Ishikawa (cell line): Measurements from ENCODE around the gene FEM1C.

Experiments used
- CEBPB ChIP-seq: IDR thresholded peaks from 2 replicates; pipeline ENCODE4 v1.6.1; 2012
- CREB1 ChIP-seq: IDR thresholded peaks from 2 replicates; pipeline ENCODE4 v1.6.1; 2012; ENCODE audit warnings: low read depth
- EGR1 ChIP-seq: IDR thresholded peaks from 2 replicates; pipeline ENCODE4 v1.6.1; 2012
- EP300 ChIP-seq: IDR thresholded peaks from 2 replicates; pipeline ENCODE4 v1.6.1; 2012; ENCODE audit warnings: borderline replicate concordance
- FOXM1 ChIP-seq: IDR thresholded peaks from 2 replicates; pipeline ENCODE4 v1.6.1; 2012; ENCODE audit warnings: low read depth, borderline replicate concordance
- MAX ChIP-seq: IDR thresholded peaks from 2 replicates; pipeline ENCODE4 v1.6.1; 2012
- NFIC ChIP-seq: IDR thresholded peaks from 2 replicates; pipeline ENCODE4 v1.6.1; 2012
- RAD21 ChIP-seq: IDR thresholded peaks from 2 replicates; pipeline ENCODE4 v1.6.1; 2012; ENCODE audit warnings: low read depth
- REST ChIP-seq: IDR thresholded peaks from 2 replicates; pipeline ENCODE4 v1.6.1; 2012; ENCODE audit warnings: low read depth, mild to moderate bottlenecking
- TAF1 ChIP-seq: IDR thresholded peaks from 2 replicates; pipeline ENCODE4 v1.6.1; 2012; ENCODE audit warnings: low read depth, mild to moderate bottlenecking
- TCF12 ChIP-seq: IDR thresholded peaks from 2 replicates; pipeline ENCODE4 v1.6.1; 2012; ENCODE audit warnings: low read depth
- TEAD4 ChIP-seq: IDR thresholded peaks from 2 replicates; pipeline ENCODE4 v1.6.1; 2012
- USF1 ChIP-seq: IDR thresholded peaks from 2 replicates; pipeline ENCODE4 v1.6.1; 2012
- YY1 ChIP-seq: IDR thresholded peaks from 2 replicates; pipeline ENCODE4 v1.6.1; 2012; ENCODE audit warnings: low read depth
- ZBTB7A ChIP-seq: IDR thresholded peaks from 2 replicates; pipeline ENCODE4 v1.6.1; 2012; ENCODE audit warnings: low read depth

FEM1C gene

GRCh38 chr5:115487756-115488155 lies 56.8 kb downstream of the FEM1C start:
- TF ChIP-seq CEBPB: no peak
- no peak for TF ChIP-seq EP300
- no peak for TF ChIP-seq RAD21
- TF ChIP-seq REST: no peak
- TF ChIP-seq USF1: no peak
- no peak for TF ChIP-seq ZBTB7A
- TF ChIP-seq TEAD4: no peak
- no peak for TF ChIP-seq FOXM1
- no peak for TF ChIP-seq TAF1
- TF ChIP-seq TCF12: no peak
- no peak for TF ChIP-seq NFIC
- no peak for TF ChIP-seq YY1
- TF ChIP-seq EGR1: no peak
- no peak for TF ChIP-seq CREB1
- no peak for TF ChIP-seq MAX

GRCh38 chr5:115487168-115487567 lies 57.4 kb downstream of the FEM1C start:
- TF ChIP-seq USF1 (no peak), REST (no peak), MAX (no peak), TCF12 (no peak), EP300 (no peak), CREB1 (no peak), EGR1 (no peak), YY1 (no peak), RAD21 (no peak), ZBTB7A (no peak), TEAD4 (no peak), TAF1 (no peak), FOXM1 (no peak)

GRCh38 chr5:115486728-115487127 lies 57.8 kb downstream of the FEM1C start:
- TF ChIP-seq REST (no peak), TEAD4 (no peak), RAD21 (no peak), TCF12 (no peak), MAX (no peak), CEBPB (no peak), NFIC (no peak), USF1 (no peak), EGR1 (no peak), CREB1 (no peak), ZBTB7A (no peak)

GRCh38 chr5:115484368-115484767 lies 60.2 kb downstream of the FEM1C start:
- no peak for TF ChIP-seq YY1
